ENCODE data around the gene SFRP5. TPM values are rescaled to one million over a fixed set of nuclear protein-coding genes. Genes with fewer than 3 reads are reported as not detected.

The SFRP5 gene
- total and polyA plus RNA-seq, 2 of the 4 experiments (the other 2 are of a cell fraction) = not detected

DNA sequence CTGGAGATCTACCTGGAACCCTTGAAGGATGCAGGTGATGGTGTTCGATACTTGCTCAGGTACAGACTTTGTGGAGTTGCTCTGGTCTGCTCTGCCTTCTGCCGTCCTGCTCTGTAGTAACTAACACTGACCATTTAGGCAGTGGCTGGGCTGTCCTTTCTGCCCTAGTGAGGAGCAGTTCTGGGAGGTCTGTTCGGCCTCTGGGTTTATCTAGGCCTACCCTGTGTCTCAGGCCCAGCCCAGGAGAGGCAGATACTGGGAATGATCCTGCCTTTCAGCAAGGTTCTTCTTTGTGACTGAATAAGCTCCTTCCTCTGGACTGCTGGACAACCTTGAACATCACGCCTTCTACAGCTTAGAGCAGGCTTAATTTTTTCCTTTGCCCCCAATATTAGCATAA lies 33.2 kb downstream of the SFRP5 start:
- Histone ChIP-seq H3K36me3 (ENCODE audit: control insufficient read depth, insufficient read depth, low read length) (peaks cover 20% of the 10 kb centered on the region), H2BK15ac (ENCODE audit: low read depth, low read length) (no peak overlapping the region), H3K27ac (ENCODE audit: insufficient read depth, low read length) (no peak overlapping the region), H3K4me3 (ENCODE audit: insufficient read depth, low read depth, low read length) (no peak overlapping the region; the same call in 1 of the 2 replicates), H2AFZ (replicated peaks; ENCODE audit: low read length, poor library complexity) (no peak overlapping the region), H3K4me2 (ENCODE audit: low read depth, low read length) (peak overlapping the region; percentile 96; the same call in 1 of the 2 replicates), H3K4me1 (ENCODE audit: control insufficient read depth, insufficient read depth, low read length) (peaks cover 9% of the 10 kb centered on the region), H2BK20ac (ENCODE audit: low read depth, low read length) (no peak overlapping the region), H3K23ac (ENCODE audit: low read depth, low read length) (no peak overlapping the region), H3K9ac (ENCODE audit: low read depth, low read length) (no peak overlapping the region), H2BK120ac (ENCODE audit: low read depth, low read length) (no peak overlapping the region), H3K9me1 (ENCODE audit: insufficient read depth, low read length) (peaks cover 21% of the 10 kb centered on the region), H4K91ac (ENCODE audit: insufficient read depth, low read depth, low read length) (no peak overlapping the region), H3K79me1 (ENCODE audit: low read depth in 1 of 2, low read length in 2 of 2) (peaks cover 24 to 52% of the 10 kb centered on the region in 2 experiments), H3K9me3 (ENCODE audit: control insufficient read depth, insufficient read depth, low read length) (no peaks in the 10 kb centered on the region), H3K4ac (ENCODE audit: low read depth, low read length) (0 out of 2 replicates have a peak overlapping the region, but pooled peaks have one; percentile 8), H4K8ac (ENCODE audit: low read depth in 2 of 2, low read length in 2 of 2) (no peak overlapping the region), H4K5ac (ENCODE audit: low read depth, low read length) (no peak overlapping the region), H4K20me1 (ENCODE audit: insufficient read depth, low read length) (peaks cover 26% of the 10 kb centered on the region), H2AK9ac (replicated peaks; ENCODE audit: low read depth, low read length, poor library complexity) (no peak overlapping the region), H3K56ac (ENCODE audit: extremely low read depth, insufficient read depth, low read length) (no peak overlapping the region), H3K27me3 (ENCODE audit: control insufficient read depth, insufficient read depth, low read length) (no peaks in the 10 kb centered on the region), H2AK5ac (ENCODE audit: low read depth, low read length) (0 out of 2 replicates have a peak overlapping the region, but pooled peaks have one; percentile 13), H3K18ac (ENCODE audit: low read depth, low read length) (no peak overlapping the region), H2BK5ac (ENCODE audit: low read depth, low read length, poor library complexity, severe bottlenecking) (no peak overlapping the region), H3K14ac (replicated peaks; ENCODE audit: low read depth, low read length) (no peak overlapping the region)
- TF ChIP-seq FOS (IDR thresholded peaks at IDR 0.05; ENCODE audit: low read depth, low read length) (no peak), CEBPB (IDR thresholded peaks at IDR 0.05; ENCODE audit: low read depth, low read length) (no peak), RFX5 (IDR thresholded peaks at IDR 0.05; ENCODE audit: low read depth, low read length) (no peak), RCOR1 (IDR thresholded peaks at IDR 0.05; ENCODE audit: insufficient replicate concordance, low read length) (no peak), CHD1 (IDR thresholded peaks at IDR 0.05; ENCODE audit: low read depth, low read length) (no peak), SMC3 (IDR thresholded peaks at IDR 0.05; ENCODE audit: low read depth, low read length) (no peak), NFE2L2 (IDR thresholded peaks at IDR 0.05; ENCODE audit: low read depth, low read length) (no peak), MAFK (IDR thresholded peaks at IDR 0.05; ENCODE audit: low read depth, low read length) (no peak), MXI1 (IDR thresholded peaks at IDR 0.05; ENCODE audit: borderline replicate concordance, low read depth, low read length) (no peak), BHLHE40 (IDR thresholded peaks at IDR 0.05; ENCODE audit: low read depth, low read length) (no peak), MAZ (IDR thresholded peaks at IDR 0.05; ENCODE audit: borderline replicate concordance, low read depth, low read length) (no peak), RAD21 (IDR thresholded peaks at IDR 0.05; ENCODE audit: low read length) (no peak)
- TF ChIP-seq, protein P1, sequence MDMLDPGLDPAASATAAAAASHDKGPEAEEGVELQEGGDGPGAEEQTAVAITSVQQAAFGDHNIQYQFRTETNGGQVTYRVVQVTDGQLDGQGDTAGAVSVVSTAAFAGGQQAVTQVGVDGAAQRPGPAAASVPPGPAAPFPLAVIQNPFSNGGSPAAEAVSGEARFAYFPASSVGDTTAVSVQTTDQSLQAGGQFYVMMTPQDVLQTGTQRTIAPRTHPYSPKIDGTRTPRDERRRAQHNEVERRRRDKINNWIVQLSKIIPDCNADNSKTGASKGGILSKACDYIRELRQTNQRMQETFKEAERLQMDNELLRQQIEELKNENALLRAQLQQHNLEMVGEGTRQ (IDR thresholded peaks at IDR 0.05; ENCODE audit: low read depth, low read length) = no peak
- TF ChIP-seq, protein P2, sequence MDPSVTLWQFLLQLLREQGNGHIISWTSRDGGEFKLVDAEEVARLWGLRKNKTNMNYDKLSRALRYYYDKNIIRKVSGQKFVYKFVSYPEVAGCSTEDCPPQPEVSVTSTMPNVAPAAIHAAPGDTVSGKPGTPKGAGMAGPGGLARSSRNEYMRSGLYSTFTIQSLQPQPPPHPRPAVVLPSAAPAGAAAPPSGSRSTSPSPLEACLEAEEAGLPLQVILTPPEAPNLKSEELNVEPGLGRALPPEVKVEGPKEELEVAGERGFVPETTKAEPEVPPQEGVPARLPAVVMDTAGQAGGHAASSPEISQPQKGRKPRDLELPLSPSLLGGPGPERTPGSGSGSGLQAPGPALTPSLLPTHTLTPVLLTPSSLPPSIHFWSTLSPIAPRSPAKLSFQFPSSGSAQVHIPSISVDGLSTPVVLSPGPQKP (IDR thresholded peaks at IDR 0.05; ENCODE audit: borderline replicate concordance, low read depth, low read length) = no peak
- intact Hi-C loops (cut with micrococcal nuclease) = no loop called here
- dilution Hi-C loops (cut with HindIII; ENCODE audit: low sequenced_read_pairs, unreplicated experiment) = no loop called here
- in situ Hi-C loops (cut with MboI; ENCODE audit: low sequenced_read_pairs) = loop anchor here (10.0 kb wide), 1 partner anchor 164 kb away; the partner anchor contains the start of gene ANKRD2
- ATAC-seq (ENCODE audit: low read depth) (no peak), DNase-seq (no peak)
- BruUV-seq (replicated peaks) = no TSS peak
- WGBS, 2 experiments (ENCODE audit: extremely low coverage in 2 of 2, insufficient read length in 1 of 2) = 100% methylated on average over 1 of the region's 4 CpGs; no CpG with 5 or more reads in 1 of the 2 experiments
- CTCF ChIA-PET = no interaction called here
- POLR2A ChIA-PET (ENCODE audit: unreplicated experiment) = no interaction called here

Measured in IMR-90 (cell line).